ENCODE data around the gene TOP2B.

Gene TOP2B

DNA sequence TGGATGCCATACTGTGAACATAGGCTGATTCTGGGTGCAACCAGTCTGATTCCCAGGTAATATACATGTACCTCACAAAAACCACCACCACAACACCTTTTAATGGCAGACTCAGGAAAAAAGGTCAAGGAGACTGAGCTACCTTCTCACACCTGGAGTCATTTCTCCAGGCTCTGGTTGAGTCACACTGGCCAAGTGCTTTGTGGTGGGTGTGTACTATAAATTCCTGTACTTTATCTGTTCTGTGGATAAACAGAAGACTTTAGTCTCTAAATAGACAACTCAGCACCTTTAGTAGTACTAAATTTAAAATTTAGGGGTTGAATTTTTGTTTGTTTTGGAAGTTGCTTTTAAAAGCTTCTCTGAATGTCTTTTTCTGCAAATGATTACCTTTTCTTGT lies 46.7 kb downstream of the TOP2B start:
- DNase-seq, result no peak

DNA sequence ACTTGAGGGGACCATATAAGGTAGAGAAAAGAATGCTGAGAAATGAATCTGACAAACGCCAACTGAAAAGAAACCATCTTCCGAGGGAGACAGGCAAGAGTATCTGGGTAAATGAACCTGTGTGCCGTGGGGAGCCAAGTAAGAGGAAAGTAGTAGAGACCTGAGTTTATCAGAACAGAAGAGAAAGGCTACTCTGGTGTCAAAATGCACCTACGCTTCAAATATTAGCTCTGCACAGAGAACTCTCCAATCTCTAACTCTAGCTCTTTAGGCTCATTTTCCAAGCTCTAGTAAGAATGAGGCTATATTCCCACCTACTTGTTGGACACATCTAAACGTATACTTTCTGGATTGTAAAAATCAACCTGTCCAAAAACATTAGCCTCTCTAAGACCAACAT lies 53.5 kb downstream of the TOP2B start:
- no peak for DNase-seq

DNA sequence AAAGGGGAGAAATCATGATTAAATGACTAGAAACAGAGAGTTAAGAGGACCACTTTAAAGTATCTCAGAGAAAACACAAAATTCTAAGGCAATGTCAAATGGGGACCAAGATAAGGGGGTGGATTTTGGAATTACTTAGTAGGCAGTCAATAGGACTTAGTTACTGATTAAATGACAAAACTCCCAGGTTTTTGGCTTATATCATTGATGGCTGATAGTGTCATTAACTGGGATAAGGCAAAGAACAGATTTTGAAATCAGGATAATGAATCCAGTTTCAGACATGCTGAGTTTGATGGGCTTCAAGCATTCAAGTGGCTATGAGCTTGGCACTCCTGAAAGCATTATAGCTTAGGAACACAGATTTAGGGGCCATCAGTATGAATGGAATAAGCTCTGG lies 53.9 kb downstream of the TOP2B start:
- no peak for DNase-seq

DNA sequence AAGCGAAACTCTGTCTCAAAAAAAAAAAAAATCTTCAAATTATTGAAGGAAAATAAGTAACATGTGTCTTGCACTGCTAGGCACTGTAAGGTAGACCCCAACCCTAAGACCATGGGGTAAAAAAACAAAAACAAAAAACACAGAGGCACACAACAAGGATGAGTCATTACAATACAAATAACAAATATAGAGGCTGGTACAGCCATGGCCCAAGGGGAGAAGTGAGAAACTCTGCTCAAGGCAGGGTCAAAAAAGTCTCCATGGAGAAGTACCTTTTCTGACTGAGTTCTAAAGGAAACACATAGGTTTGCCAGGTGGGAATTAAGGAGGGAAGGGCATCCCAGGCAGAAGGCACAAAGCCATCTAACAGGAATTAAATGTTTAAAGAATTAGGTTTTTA lies 54.5 kb downstream of the TOP2B start:
- DNase-seq, result no peak

DNA sequence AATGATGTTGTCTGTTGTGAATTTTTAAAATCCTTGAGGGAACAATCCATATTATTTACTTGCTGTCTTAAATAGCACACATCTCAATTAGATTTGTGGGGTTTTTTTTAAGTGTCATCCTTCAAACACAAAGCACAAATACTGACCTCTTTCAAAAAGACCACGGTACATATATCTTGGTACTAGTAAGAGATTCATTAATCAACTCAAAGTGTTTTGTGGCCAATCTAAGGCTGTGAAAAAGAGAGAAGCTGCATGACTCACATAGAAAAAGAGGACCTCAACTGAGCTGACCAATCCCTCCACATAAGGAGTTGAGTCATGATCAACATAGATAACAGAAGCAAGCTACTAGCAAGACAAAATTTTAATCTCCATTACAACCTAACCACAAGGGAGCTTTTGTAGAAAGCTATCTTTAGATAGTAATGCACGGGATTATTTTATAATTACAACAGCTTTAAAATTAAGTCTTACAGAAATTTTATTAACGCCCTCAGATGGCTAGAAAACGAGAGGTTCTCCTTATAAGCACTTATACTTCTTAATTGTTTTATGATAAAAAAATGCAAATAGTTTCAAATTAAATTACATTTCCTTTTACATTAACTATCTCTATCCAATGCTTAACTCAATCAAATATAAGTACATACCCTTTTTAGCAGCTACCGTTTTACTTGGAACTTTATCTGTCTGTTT lies 60.5 kb downstream of the TOP2B start:
- DNase-seq, result no peak

DNA sequence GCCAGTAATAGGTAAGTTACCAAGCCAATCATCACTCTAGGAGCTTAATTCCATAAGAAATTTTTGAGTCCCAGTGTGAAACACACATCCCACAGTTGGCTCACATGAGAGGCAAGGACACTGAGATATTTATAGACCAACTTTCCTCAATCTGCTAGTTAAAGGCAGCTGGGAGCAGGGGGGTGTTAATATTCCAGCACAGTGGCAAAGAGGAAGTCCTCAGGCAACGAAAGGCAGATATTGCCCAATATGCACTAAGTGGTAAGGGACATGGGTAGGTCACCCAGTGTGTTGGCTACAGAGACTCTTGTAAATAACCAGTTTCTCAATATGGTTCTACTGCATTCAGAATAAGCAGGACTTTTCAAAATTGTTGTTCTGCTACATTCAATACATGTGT lies 61.0 kb downstream of the TOP2B start:
- no peak for DNase-seq

DNA sequence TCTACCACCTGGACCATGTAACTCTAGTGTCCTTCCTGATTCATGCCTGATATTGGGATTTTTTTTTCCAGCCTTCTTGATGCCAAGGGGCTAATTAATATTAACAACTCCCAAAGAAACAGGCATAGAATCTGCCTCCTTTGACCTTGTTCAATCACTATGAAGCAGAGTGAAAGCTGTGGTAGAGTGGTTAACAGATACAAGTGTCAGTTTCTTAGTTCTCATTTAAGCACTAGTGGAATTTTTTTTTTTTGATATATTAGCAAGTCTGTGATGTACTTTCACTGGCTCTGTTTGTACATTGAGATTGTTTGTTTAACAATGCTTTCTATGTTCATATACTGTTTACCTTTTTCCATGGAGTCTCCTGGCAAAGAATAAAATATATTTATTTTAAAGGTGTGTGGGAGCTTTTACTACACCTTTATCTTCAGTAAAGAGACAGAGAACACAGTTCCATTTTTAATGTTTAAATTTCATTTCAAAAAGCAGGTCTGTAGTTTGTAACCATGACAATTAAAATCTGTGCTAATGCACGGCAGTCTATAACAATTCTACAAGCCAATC lies 67.1 kb downstream of the TOP2B start:
- DNase-seq, result no peak

DNA sequence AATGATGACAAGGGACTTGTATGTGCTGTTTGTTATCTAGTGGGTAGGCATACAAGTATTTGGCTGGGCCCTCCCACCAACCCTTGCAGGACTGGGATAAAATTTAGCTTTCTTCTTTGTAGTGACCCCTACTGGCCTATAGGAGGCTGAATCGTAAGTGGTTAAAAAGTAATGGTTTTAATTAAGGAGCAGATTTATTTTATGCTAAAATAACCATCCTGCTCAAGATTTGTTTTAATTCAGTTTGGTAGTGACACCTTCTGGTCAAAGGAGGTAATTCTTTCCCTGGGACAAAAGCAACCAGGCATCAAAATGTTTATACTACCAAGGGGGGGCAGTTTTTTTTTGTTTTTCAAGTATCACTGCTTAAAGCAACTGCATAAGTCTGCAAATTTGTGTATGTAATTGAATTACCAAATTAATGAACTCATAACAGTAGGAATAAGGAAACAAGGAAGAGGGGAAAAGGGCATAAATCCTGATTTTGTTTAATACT lies 70.7 kb downstream of the TOP2B start:
- no peak for DNase-seq

DNA sequence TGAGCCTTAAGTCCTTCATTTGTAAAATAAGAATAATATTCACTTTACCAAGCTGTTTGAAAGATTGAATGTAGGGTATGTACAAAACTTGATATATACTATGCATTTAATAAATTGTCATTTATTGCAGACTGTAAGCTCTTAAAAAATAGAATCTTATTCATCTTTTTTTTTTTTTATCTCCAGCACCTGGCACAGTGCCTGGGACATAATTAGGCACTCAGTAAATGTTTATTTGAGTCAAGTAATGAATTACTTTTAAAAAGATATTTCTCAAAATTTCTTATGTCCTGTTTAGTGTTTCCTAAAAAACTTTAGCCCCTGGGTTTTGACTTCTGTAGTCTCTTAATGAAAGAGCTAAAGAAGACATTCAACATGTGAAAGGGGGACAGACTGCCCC lies 71.7 kb downstream of the TOP2B start:
- no peak for DNase-seq

DNA sequence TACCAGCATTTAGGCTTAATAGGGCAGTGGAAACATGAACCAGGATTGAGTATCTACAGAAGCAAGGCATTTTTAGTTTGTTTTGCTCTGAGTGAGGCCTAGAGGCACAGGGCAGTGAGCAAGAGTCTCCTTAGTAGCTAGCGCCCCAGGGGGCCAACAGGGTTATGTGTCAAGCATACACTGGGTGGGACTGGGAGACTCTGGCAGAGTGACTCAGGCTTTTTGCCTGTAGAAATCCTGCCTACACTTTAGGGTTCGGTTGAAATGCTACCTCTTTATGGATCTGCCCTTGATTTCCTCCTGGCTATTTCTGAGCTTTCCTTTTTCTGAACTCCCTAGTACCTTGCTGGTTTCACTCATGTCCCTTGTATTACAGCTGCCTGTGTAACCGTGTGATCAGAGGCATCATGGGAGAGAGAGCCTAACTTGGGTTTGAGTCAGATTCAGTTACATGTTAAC lies 72.2 kb downstream of the TOP2B start:
- DNase-seq, result no peak

DNA sequence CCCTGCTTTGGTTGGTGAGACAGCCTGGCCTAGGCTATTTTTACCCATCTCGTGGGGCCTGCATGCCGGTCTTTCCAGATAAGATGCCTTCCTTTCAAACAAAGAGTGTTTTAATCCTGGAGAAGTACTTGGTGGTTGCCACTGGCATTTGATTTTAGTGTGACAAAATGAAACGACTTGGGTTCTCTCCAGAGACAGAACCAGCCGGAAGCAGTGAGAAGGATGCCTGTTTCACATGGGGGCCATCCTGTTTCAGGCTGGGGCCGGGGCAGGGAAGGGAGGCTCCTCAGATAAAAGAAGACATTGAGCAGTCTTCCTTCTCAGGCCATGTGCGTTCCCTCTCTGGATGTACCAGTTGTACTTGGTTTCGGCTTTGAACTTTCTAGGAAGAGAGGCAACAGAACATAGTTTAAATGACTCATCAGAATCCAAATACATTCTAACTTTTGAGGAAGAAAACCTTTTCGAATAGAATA lies 74.9 kb downstream of the TOP2B start:
- no peak for DNase-seq

DNA sequence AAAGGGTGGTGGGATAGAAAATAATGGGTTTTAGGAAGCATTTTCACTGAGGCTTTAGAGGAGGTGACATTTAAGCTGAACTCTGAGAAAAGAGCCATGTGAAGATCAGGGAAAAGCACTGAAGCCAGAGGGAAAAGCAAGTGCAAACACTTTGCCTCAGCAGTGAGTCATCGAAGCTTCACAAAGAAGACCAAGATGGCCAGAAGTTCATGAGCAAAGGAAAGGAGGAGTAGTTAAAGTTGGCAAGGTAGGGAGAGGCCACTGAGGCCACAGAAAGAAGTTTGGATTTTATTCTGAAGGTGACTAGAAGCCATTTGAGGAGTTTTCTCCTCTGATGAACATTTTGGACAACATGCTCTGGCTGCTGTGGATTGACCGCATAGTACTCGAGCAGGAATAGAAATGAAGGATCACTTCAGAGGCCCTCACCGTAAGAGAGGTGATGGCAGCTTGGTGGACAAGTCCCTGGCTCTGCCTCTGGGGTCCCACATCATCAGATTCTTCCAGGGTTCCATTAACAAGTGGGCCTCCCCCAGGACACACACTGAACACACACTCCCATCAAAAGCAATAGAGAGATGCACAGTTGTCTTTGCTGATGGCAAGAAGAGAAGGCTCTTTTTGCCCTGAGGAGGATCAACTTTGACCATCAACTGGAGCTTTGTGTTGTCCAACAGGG lies 75.5 kb downstream of the TOP2B start:
- no peak for DNase-seq

DNA sequence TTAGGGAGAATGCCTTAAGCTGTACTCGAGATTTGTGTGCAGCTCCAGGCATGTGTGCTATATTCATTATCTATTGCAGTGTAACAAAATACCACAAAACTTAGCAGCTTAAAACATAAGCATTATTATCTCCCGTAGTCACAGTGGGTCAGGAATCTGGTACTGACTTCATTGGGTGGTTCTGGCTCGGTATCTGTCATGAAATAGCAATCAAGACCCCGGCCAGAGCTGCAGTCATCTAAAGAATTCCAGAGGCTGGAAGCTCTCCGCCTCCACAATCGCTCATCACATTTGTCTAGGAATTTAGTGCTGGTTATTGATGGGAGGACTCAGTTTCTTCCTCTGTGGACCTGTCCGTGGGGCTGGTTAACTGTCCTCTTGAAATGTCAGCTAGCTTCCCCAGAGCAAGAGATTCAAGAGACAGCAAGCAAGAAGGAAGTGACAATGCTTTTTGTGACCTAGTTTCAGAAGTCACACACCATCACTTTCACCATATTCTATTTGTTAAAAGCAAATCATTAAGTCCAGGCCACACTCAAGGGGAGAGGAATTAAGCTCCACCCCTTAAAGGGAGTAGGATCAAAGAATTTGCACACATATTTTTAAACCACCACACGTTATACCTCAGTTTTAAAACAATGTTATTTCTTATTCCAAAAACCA lies 76.1 kb downstream of the TOP2B start:
- no peak for DNase-seq

DNA sequence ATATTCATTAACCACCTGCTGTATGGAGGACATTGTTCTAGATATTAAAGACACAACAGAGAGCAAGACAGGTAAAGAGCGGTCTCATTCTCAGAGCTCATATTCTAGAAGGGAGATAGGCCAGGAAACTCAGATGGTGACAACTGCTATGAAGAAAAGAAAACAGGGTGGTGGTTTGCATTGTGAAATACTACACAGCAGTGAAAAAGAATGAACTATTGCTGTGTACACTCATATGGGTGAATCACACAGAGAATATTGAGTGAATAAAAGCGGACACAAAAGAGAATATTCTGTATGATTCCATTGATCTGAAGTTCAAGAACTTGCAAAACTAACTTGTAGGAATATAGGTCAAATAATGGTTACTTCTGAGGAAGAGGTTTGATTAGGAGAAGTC lies 76.7 kb downstream of the TOP2B start:
- no peak for DNase-seq

DNA sequence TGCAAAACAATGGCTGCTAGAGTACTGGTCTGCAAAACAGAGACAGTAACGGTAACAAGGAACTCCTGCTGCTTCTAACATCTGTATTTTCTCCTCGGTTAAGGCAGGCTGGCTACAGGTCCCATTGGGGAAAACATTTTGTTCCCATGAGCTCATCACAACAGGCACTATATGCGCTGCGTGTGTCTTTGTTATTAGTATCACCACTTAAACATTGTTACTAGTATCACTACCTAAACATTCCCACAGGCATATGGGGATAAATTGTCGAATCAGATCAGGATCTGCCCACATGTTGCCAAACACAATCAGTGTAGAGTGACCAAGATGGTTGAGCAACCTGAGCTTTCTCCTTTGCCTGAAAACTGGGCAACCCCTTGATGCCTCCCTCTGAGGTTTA lies 77.2 kb downstream of the TOP2B start:
- DNase-seq, result no peak

DNA sequence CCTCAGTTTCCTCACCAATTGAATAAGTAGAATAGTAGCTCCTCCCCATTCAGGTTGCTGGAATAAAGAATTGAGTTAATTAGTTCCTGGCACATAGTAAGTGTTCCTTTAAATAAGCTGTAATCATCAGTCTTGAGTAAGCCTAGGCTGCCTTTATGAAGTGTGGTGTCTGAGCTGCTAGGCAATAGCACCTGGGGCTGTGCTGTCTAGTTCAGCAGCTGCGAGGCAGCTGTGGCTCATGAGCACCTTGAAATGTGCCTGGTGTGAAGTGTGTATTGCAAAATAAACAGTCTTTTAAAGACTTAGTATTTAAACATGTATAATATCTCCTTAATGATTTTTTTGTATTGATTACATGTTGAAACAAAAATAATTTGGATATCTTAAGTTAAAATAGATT lies 77.6 kb downstream of the TOP2B start:
- no peak for DNase-seq

DNA sequence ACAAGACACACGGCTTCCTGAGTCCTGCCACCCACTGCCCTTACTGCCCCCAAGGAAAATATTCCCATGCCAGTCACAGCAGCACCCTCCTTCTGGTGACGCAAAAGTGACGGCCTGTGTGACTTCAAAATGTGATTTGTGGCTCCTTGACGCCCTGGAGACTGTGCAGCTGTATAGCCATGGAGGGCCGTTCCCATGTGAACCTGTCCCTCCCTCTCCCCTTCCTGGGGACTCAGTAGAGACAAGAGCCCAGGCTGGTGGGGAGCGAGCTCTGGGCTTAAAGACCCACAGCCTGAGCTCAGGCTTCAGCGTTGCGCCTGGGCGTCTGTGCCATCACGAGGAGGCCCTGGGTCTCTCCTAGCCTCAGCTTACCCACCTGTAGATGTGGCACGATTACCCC lies 78.2 kb downstream of the TOP2B start:
- DNase-seq, result no peak

DNA sequence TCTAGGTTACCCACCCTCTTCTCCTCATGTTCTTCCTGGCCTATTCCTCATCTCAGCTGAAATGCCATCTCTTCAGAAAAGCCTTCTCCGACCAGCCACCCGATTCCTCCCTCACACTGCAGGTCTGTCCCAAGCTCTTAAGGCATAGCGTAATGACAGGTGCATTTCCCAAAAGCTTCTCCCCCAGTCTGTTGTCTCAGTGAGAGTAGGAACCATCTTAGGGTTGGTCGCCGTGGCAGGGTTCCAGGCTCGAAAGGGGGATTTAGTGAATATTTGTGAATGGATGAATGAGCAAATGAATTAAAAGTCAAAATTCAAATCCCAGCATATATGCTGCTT lies 78.6 kb downstream of the TOP2B start:
- no peak for DNase-seq

DNA sequence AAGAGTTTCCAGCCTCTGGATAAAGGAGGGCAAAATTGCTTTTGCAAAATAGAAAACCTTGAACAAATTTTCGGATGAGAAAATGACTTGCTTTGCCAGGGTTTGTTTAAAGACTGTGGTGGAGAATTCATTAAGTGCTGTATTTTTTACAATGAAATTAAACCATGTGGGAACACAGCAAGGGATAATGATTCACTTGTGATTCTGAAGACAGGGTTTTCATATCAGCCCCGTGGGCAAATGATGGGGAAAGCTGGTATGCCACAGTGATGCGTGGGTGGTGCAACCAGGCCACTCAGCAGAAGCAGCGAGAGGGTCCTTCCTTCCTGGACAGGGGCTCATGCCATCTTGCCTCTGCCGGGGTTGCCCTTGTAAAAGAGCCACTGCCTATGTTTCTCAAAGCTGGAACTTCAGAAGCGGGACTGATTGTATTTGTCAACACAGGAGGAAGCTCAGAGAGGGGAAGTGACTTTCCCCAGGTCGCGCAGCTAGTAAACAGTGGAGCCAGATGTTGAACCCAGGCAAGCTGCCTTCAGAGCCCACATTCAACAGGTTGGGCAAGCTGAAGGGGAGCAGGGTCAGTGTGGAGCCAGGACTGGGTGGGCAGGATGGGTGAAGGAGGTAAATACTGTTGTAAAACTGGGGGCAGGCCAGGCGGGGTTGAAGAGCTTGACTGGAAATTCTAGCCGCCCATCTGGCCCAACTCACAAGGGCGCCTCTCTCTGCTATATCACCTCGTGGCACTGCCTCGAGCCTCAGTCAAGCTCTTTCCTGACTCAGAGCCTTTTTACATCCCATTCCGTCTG lies 79.1 kb downstream of the TOP2B start:
- no peak for DNase-seq

DNA sequence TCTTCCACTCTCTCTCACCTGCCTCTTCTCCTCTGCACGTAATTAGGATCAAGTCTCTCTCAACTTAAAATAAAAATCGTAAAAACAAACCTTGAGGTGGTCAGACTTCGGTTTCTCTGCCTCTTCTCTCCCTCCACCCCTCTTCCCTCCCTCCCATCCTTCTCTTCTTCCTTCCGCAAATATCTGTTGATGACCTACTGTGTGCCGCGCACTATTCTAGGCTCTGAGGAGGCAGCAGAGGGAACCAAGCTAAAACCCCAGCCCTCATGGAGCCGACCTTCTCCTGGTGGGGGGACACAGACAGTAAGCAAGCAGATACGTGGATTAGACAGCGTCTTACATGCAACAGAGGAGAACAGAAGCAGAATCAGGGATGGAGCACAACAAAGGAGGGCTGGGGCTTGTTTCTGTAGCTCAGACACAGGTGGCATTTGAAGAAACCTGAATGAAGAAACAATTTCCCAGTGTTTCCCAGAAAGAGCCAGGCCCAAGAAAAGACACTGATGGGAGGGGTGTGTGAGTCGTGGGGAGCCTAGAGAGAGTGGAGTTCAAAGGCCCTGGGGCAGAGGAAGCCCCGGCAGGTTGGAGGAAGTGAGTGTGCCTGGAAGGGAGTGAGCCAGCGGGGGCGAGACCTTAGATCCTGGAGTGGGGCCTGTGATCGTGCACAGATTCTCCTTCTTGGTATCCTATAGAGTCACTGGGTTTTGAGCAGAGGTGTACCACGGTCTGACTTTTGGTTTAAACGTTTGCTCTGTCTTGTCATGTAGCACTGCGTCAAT lies 80.5 kb downstream of the TOP2B start:
- DNase-seq, result no peak

DNA sequence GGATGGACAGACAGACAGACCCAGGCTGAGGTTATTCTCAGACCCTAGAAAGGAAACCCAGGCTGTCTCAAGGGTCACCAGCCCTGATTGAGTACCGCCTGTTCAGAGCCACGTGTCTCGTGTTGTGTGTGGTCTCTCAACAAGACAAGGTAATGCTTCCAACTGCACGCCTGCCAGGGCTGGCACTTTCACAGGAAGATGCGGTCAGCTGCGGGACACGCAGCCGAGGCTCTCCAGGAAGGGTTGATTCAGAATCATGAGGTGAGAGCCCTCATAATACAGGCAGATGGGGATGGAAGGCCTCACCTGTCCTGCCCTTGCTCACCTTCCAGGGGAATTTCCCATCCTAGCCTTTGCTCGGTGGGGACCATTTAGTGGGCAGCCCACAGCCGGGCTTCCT lies 81.4 kb downstream of the TOP2B start:
- DNase-seq, result no peak

DNA sequence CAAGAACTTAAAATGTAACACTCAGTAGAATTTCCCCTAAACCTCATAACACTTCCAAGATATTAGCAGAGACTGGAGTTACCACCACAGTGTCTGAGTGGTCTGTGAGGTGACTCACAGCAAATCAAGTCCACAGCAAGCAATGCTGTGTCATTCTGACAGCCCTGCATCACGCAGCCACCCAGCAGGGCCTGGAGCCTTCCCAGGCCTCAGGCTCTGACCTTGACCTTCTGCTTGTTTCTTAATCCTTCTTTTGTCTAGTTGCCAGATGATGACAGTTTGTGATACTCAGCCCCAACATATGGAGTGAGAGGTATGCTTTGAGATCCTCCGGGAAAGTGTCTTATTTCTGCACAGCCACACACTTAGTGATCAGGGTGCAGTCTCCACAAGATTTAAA lies 82.5 kb downstream of the TOP2B start:
- no peak for DNase-seq

Measured in NCI-H1092 (cell line).